ENCODE measurements around the gene VARS1.

DNA sequence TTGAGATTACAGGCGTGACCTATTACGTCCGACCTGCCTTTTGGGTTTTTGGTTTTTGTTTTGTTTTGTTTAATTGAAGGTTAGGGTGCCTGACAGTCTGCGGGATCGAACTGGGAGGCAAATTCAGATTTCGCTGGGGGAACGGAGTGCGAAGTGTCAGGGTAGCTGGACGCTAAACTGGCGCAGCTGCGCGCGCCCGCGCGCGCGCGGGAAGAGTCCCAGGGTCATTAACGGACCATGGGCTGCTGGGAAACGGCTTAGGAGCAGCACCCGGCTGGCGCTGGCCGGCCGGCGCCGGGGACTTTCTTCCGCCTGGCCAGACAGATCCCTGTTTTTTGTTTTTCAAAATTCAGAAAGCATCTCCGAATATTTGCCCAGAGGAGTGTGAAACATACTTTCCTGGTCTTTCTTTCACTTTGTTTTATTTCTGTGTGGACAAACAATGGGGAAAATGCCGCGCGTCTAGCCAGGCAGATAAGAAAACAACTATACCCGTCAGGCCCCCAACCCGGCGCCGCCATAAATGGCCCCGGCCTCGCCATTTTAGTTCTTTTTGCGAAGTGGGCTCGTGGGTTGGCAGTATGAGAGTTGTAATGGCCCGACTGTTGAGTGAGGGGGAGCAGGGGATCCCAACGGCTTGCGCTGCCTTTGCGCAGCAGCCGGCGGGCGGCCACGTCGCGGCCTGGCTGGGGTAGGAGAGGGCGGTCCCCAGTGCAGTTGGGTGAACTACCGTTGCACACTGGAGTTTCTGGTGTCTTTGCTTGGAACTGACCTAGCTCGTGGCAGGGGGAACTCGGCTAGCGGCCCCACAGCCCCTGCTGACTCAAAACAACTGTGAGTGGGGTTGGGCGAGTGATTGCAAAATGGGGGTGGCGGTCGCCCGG, 39.1 kb upstream of the VARS1 start:
- TF ChIP-seq CTCF (IDR thresholded peaks at IDR 0.05; ENCODE audit: low read depth, low read length, poor library complexity, severe bottlenecking) (no peak), EZH2phosphoT487 (IDR thresholded peaks at IDR 0.05; ENCODE audit: borderline replicate concordance, low read length) (no peak)

Measured in DOHH2 (cell line).